Brain microvascular endothelial cell (primary cell): ENCODE measurements around the gene SMAD3.

Experiments used
- DNase-seq: peaks from one replicate; pipeline ENCODE4 v3.0.0-alpha.2; 2020
- H3K27ac ChIP-seq: fragments of 250-450 bp; sonication (Bioruptor Pico); 2 replicates; pipeline ENCODE4 v1.5.1; 2020; ENCODE audit warnings: mild to moderate bottlenecking, moderate library complexity
- H3K27me3 ChIP-seq: fragments of 250-450 bp; sonication (Bioruptor Pico); replicated peaks from 2 replicates; pipeline ENCODE4 v1.5.1; 2020; ENCODE audit warnings: mild to moderate bottlenecking
- H3K36me3 ChIP-seq: fragments of 250-450 bp; sonication (Bioruptor Pico); replicated peaks from 2 replicates; pipeline ENCODE4 v1.5.1; 2020; ENCODE audit warnings: mild to moderate bottlenecking
- H3K4me3 ChIP-seq: 2 replicates; pipeline ENCODE4 v1.5.1; 2011; ENCODE audit warnings: low read depth, mild to moderate bottlenecking, control low read depth, low read length, moderate library complexity
- in situ Hi-C: cut with HindIII; loops from 2 replicates; pipeline ENCODE4 v1.10.0; 2017; ENCODE audit warnings: low sequenced_read_pairs, low pct_ligation_motif_present
- TF ChIP-seq, protein P1 (sequence below): IDR thresholded peaks from 2 replicates; pipeline ENCODE4 v1.5.1; 2011; ENCODE audit warnings: low read depth, mild to moderate bottlenecking, moderate library complexity, low read length, control low read depth, inconsistent platforms; ENCODE audit errors: missing control alignments

The SMAD3 gene

DNA sequence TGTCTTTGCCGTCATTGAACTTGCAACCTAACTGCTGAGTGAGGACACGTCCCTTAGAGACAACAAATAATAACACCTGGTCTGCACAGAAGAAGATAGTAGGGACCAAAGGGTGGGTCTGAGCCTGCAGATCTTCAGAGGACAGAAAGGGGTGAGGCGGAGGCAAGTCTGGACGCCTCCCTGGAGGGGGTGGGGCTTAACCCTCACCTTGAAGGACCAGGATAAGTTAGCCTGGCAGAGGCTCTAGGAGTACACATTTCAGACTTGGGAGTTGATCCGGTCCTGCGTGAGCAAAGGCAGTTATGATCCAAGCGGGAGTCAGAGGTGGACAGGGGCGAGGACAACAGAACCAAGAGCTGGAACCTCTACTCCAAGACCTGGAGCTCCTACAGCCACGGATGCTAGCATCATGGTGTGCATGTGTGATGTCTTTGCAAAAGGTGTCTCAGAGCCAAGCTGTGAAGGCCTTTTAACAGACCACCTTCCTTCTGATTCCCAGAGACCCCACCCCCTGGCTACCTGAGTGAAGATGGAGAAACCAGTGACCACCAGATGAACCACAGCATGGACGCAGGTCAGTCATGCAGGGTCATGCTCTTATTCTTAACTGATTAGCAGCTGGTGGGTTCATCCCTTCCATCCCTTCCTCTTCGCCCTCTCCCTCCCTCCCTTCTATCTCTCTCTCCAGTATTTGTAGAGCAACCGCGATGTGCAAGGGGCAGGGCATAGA lies 101.0 kb downstream of the SMAD3 start:
- TF ChIP-seq, protein P1, sequence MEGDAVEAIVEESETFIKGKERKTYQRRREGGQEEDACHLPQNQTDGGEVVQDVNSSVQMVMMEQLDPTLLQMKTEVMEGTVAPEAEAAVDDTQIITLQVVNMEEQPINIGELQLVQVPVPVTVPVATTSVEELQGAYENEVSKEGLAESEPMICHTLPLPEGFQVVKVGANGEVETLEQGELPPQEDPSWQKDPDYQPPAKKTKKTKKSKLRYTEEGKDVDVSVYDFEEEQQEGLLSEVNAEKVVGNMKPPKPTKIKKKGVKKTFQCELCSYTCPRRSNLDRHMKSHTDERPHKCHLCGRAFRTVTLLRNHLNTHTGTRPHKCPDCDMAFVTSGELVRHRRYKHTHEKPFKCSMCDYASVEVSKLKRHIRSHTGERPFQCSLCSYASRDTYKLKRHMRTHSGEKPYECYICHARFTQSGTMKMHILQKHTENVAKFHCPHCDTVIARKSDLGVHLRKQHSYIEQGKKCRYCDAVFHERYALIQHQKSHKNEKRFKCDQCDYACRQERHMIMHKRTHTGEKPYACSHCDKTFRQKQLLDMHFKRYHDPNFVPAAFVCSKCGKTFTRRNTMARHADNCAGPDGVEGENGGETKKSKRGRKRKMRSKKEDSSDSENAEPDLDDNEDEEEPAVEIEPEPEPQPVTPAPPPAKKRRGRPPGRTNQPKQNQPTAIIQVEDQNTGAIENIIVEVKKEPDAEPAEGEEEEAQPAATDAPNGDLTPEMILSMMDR: no peak
- Histone ChIP-seq H3K4me3 (no peak overlapping the region), H3K36me3 (peaks cover 72% of the 10 kb centered on the region), H3K27me3 (no peaks in the 10 kb centered on the region), H3K27ac (peak overlapping the region; percentile 89)
- in situ Hi-C loops: no loop called here
- no peak for DNase-seq

DNA sequence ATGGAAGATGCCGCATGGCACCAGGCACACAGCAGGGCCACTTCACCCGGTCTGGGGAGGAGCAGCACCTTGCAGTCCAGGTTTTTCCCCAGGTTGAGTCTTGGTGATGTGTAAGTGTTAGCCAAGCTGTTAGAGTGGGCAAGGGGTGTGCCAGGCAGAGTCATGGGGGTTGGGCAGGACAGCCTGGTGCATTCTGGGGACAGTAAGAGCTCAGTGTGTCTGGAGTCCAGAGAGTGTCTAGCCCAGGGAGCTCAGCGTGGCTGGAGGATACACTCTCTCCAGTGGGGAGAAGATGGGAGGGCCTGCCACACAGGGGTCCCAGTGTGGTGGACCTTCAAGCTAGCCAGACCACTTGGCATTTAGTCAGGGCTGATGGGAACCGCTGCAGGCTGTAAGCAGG lies 101.7 kb downstream of the SMAD3 start:
- no peaks in the 10 kb centered on the region for H3K27me3 ChIP-seq
- H3K27ac ChIP-seq: peak overlapping the region; percentile 89
- no peak for DNase-seq
- H3K4me3 ChIP-seq: no peak overlapping the region
- H3K36me3 ChIP-seq: peaks cover 78% of the 10 kb centered on the region
- TF ChIP-seq, protein P1: no peak
- in situ Hi-C loops: no loop called here

DNA sequence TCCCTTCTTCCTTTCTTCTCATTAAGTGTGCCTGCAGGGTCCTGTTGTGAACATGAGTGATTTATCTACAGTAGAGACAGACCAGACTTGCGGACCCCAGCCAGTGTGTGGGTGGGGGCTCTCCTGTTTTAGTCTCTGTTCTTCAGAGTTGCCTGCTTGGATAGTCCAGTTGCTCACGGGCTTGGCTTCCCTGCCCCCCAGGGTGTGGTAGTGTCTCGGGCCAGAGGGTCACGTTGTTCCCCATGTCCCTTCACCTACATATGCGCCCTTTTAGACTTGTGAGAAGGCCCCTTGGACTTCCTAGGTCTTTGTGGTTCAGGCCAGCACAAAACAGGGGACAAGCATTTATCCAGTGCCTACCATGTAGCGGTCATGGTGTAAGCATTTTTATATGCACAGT lies 103.3 kb downstream of the SMAD3 start:
- no peak for DNase-seq
- Histone ChIP-seq H3K27me3 (no peaks in the 10 kb centered on the region), H3K4me3 (no peak overlapping the region), H3K36me3 (peaks cover 91% of the 10 kb centered on the region), H3K27ac (peak overlapping the region; percentile 89)
- TF ChIP-seq, protein P1: no peak
- in situ Hi-C loops: no loop called here

DNA sequence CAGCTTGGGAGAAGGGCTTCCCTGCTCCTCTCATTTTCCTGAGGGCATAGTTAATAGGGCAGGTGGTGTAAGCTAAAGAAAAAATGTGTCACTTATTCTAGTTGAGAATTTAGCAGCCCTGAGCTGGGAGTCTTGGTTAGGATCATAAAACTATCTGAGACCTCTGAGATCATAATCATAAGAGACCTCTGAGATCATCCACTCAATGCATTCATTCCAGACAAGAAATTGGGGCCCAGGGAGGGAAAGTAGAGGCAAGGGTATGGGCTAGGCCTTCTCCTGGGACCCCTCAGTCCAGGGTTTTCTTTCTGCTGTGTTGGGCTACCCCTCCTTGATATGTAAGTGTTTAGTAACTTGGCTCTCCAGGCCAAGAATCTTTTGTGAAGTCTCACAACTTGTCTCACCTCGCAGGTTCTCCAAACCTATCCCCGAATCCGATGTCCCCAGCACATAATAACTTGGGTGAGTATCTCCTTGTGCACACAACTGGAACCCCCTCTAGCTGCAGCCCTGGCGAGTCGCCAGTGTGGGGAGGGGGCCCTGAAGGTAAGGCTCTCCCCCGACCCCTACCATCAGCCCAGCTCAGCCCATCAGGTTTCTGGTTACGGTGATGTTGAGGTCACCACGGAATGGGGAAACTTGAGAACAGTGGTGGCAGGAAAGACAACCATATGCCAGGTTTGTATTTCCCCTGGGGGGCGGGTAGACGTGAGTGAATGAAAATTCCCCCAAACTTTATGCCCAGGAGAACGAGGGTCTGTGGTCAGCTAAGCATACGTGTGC lies 104.9 kb downstream of the SMAD3 start:
- no peak overlapping the region for H3K4me3 ChIP-seq
- H3K27ac ChIP-seq: peak overlapping the region; percentile 89
- in situ Hi-C loops: no loop called here
- H3K36me3 ChIP-seq: peaks cover 97% of the 10 kb centered on the region
- no peak for DNase-seq
- TF ChIP-seq, protein P1: no peak
- no peaks in the 10 kb centered on the region for H3K27me3 ChIP-seq

DNA sequence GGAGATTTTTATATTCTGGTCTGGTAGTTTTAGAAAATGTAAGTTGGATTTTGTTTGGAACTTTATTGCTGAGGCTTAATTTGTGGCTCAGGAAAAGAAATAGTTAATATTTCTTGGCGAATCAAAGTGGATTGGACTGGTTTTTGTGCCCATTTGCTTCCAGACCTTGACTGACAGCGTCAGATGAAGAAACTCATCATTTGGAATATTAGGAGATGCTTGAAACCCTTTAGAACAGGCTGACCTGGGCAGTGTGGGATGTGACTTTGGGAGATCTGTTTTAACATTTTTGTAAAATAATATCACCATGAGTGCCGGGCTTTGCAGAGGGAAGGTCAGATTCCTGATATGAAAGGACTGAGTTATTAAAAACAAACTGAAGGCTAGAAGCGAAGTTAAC lies 106.1 kb downstream of the SMAD3 start:
- in situ Hi-C loops: no loop called here
- H3K36me3 ChIP-seq: peaks cover 98% of the 10 kb centered on the region
- H3K4me3 ChIP-seq: no peak overlapping the region
- peak overlapping the region; percentile 89 for H3K27ac ChIP-seq
- H3K27me3 ChIP-seq: no peaks in the 10 kb centered on the region
- TF ChIP-seq, protein P1: no peak
- no peak for DNase-seq

DNA sequence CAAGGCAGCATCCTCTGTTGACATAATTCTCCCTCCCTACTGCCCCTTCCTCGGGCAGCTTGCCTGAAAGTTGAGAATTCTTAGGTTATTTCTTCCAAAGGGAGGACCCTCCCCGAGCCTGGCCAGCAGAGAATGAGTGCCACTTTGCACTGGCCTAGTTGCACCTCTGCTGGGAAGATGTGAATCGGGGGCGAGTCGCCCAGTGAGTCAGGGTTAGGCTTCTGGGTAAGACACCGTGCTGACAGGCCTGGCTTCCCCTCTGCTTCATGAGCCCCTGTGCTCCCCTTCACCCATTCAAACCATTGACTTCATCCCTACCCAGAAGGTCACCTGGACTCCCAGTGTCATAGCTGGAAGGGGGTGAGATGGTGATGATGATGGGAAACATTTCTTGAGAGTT lies 106.8 kb downstream of the SMAD3 start:
- H3K36me3 ChIP-seq: peaks cover 98% of the 10 kb centered on the region
- H3K27ac ChIP-seq: peak overlapping the region; percentile 89
- TF ChIP-seq, protein P1: no peak
- DNase-seq: no peak
- in situ Hi-C loops: no loop called here
- H3K4me3 ChIP-seq: no peak overlapping the region
- no peaks in the 10 kb centered on the region for H3K27me3 ChIP-seq
